Gastrocnemius medialis (tissue), 4 donors: ENCODE results near the gene TNFRSF1A. TPM values are rescaled to one million over a fixed set of nuclear protein-coding genes. Genes with fewer than 3 reads are reported as not detected.

Experiments used
- ATAC-seq, 2 donors: fragments of 150-250 bp; one replicate each; pipeline ENCODE4 v1.9.1; 2016
- DNase-seq, 2 donors: peaks; one replicate each; pipeline ENCODE4 v3.0.0-alpha.2; 2019
- H3K27ac ChIP-seq, 4 donors: fragments of 200-600 bp; sonication (generic); 1 replicate in 1 of 4; 2 replicates in 3 of 4; pipeline ENCODE4 v1.5.1; 2016 to 2018; ENCODE audit warnings: mild to moderate bottlenecking in 2 of 4, moderate library complexity in 1 of 4
- H3K27me3 ChIP-seq, 3 donors: fragments of 200-600 bp; sonication (generic) in 2 of 3; 1 replicate in 1 of 3; 2 replicates in 2 of 3; pipeline versions ENCODE4 v1.5.1 to v1.6.0; 2016 to 2019; ENCODE audit warnings: mild to moderate bottlenecking in 1 of 3, moderate library complexity in 1 of 3
- H3K36me3 ChIP-seq, 2 donors: fragments of 200-600 bp; sonication (generic) in 1 of 2; one replicate each; pipeline ENCODE4 v1.5.1; 2017 to 2018
- H3K4me1 ChIP-seq, 2 donors: fragments of 200-600 bp; sonication (generic) in 1 of 2; one replicate each; pipeline ENCODE4 v1.5.1; 2016 to 2017; ENCODE audit warnings: mild to moderate bottlenecking in 2 of 2
- H3K4me3 ChIP-seq, 4 donors: fragments of 200-600 bp; sonication (generic) in 3 of 4; 1 replicate in 1 of 4; 2 replicates in 3 of 4; pipeline ENCODE4 v1.5.1; 2016 to 2019; ENCODE audit warnings: mild to moderate bottlenecking in 2 of 4
- H3K9me3 ChIP-seq, 3 donors: fragments of 200-600 bp; sonication (generic) in 2 of 3; 1 replicate in 1 of 3; 2 replicates in 2 of 3; pipeline ENCODE4 v1.5.1; 2016 to 2019
- POLR2A ChIP-seq, 2 donors: fragments of 450-650 bp; IDR thresholded peaks; one replicate each; pipeline ENCODE4 v1.6.1; 2017; ENCODE audit warnings: antibody characterized with exemption in 2 of 2, mild to moderate bottlenecking in 2 of 2, moderate library complexity in 2 of 2
- in situ Hi-C, 4 donors: fragments of 200-750 bp; cut with MboI; loops; one replicate each; pipeline versions ENCODE4 v1.15.0 to v1.8.0; 2017; ENCODE audit warnings: low sequenced_read_pairs in 4 of 4
- intact Hi-C: fragments of 100-400 bp; cut with DNase I; formaldehyde crosslinking; loops from one replicate; pipeline ENCODE4 v1.15.1; 2023; ENCODE audit warnings: low total_unique reads
- total RNA-seq, 4 donors: library from RNA; depleted of rRNA; stranded (reverse); fragments of >200 nt; gene quantifications; one replicate each; pipeline versions ENCODE4 v1.1.0 to v1.2.3, GENCODE V29; 2016
- TF ChIP-seq, protein P1 (sequence below), 5 experiments: fragments of 450-650 bp in 3 of 5; fragments of 200-600 bp in 2 of 5; sonication (generic) in 2 of 5; IDR thresholded peaks in 4 of 5; conservative IDR thresholded peaks in 1 of 5; 1 replicate in 4 of 5; 2 replicates in 1 of 5; pipeline ENCODE4 v1.5.1; 2016 to 2019; ENCODE audit warnings: antibody characterized with exemption in 5 of 5, mild to moderate bottlenecking in 3 of 5, moderate library complexity in 3 of 5

TNFRSF1A gene
- total RNA-seq, 4 donors from 2014 or later, result 103 to 220 (median 193) TPM

DNA sequence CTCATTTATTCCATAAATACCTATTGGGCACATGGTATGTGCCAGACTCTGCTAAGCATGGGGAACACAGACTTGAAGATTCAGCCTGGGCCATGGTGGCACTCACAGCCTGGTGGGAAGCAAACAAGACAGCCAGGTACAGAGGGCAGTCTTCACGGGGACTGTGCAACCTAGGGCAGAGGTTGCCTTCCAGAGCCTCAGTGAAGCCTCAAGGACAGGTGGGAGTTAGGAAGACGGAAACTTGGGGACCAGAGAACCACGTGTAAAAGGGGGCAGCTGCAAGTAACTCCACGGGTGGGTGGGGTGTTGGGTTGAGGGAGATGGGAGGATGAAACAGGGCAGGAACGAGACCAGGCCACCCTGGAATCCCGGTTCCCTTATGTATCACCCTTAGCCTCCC, 41.1 kb upstream of the TNFRSF1A start:
- intact Hi-C loops (loop anchor here (1.0 kb wide), 1 partner anchor 25 kb away; no protein-coding TSS in a partner anchor), in situ Hi-C loops (loop anchor here in 2 of 4 donors (10.0 kb wide), 2 partner anchors 48 to 58 kb away; no protein-coding TSS in a partner anchor)
- Histone ChIP-seq H3K27ac (peak overlapping the region; percentile 88 to 99 (median 95)), H3K36me3 (peaks cover 0 to 19% of the 10 kb centered on the region in 2 donors), H3K27me3 (no peaks in the 10 kb centered on the region), H3K9me3 (no peaks in the 10 kb centered on the region), H3K4me3 (peak overlapping the region; percentile 70 to 98 (median 85)), H3K4me1 (peaks cover 26 to 31% of the 10 kb centered on the region in 2 donors)
- ATAC-seq, result no peak
- no peak for DNase-seq
- TF ChIP-seq, protein P1, sequence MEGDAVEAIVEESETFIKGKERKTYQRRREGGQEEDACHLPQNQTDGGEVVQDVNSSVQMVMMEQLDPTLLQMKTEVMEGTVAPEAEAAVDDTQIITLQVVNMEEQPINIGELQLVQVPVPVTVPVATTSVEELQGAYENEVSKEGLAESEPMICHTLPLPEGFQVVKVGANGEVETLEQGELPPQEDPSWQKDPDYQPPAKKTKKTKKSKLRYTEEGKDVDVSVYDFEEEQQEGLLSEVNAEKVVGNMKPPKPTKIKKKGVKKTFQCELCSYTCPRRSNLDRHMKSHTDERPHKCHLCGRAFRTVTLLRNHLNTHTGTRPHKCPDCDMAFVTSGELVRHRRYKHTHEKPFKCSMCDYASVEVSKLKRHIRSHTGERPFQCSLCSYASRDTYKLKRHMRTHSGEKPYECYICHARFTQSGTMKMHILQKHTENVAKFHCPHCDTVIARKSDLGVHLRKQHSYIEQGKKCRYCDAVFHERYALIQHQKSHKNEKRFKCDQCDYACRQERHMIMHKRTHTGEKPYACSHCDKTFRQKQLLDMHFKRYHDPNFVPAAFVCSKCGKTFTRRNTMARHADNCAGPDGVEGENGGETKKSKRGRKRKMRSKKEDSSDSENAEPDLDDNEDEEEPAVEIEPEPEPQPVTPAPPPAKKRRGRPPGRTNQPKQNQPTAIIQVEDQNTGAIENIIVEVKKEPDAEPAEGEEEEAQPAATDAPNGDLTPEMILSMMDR (IDR thresholded peaks at IDR 0.05 in 4 of 5, conservative IDR thresholded peaks at IDR 0.05 in 1 of 5), result no peak
- no peak for TF ChIP-seq POLR2A (IDR thresholded peaks at IDR 0.05)

DNA sequence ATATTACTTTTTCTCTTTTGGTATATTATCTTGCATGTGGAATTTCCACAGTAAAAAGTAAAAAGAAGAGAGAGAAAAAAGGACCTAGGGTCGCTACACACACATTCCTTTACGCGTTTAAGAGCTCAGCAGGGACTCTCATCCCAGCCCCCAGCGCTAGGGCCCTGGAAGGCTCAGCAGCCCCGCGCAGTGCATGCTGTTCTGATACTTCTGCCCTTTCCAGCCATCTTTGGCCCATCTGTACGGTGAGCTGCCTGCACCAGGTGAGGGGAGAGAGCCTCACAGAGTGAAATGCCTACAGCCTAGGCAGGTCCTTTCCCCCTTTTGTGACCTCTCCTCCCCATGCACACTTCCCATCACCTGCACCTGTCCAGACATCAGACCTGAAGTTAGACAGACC, 40.5 kb upstream of the TNFRSF1A start:
- Histone ChIP-seq H3K27me3 (no peaks in the 10 kb centered on the region), H3K9me3 (no peaks in the 10 kb centered on the region), H3K4me1 (peaks cover 32 to 37% of the 10 kb centered on the region in 2 donors), H3K27ac (peak overlapping the region in 2 of 4 donors; percentile 88 to 93), H3K36me3 (peaks cover 0 to 13% of the 10 kb centered on the region in 2 donors), H3K4me3 (no peak overlapping the region)
- intact Hi-C loops, result no loop called here
- TF ChIP-seq, protein P1 (IDR thresholded peaks at IDR 0.05 in 4 of 5, conservative IDR thresholded peaks at IDR 0.05 in 1 of 5), result no peak
- no peak for TF ChIP-seq POLR2A (IDR thresholded peaks at IDR 0.05)
- no peak for ATAC-seq
- in situ Hi-C loops, result loop anchor here in 2 of 4 donors (10.0 kb wide), 2 partner anchors 48 to 58 kb away; no protein-coding TSS in a partner anchor
- DNase-seq, result no peak

DNA sequence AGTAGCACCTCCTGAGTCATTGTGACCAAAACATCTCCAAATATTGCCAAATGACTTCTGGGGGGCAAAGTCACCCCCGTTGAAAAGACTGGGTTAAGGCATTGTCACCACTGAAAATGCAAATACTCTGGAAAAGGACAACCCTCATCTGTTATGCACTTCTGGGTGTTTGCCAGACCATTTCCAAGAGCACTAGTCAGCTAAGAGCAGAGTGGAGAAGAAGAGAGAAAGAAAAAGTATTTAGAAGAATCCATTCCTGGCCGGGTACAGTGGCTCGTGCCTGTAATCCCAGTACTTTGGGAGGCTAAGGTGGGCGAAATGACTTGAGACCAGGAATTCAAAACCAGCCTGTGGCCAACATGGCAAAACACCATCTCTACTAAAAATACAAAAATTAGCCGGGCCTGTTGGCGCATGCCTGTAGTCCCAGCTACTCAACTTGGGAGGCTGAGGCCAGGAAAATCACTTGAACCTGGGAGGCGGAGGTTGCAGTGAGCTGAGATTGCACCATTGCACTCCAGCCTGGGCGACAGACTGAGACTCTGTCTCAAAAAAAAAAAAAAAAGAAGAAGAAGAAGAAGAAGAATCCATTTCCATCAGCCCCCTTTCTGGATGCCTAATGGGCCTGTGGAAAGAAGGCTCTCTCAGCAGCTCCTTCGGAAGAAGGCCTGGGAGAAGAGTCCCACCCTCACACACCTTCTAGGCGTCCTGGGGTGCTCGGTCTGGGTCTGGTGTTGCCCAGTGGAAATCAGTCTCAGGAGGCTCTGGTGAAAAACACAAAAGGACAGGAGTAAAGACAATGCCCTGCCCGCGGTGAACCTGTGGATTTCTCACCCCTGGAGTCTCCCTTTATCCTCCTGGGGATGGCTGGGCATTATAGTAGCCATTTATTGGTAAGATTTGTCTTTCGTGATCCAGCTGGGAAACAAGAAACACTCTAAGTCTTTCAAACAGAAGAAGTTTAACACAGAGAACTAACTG, 38.6 kb upstream of the TNFRSF1A start:
- no peak for ATAC-seq
- no peak overlapping the region for H3K27ac ChIP-seq
- intact Hi-C loops (no loop called here), in situ Hi-C loops (loop anchor here in 2 of 4 donors (10.0 kb wide), 2 partner anchors 46 to 56 kb away; no protein-coding TSS in a partner anchor)
- no peak overlapping the region for H3K4me3 ChIP-seq
- DNase-seq, result no peak
- no peaks in the 10 kb centered on the region for H3K36me3 ChIP-seq
- TF ChIP-seq, protein P1 (IDR thresholded peaks at IDR 0.05 in 4 of 5, conservative IDR thresholded peaks at IDR 0.05 in 1 of 5), result no peak
- TF ChIP-seq POLR2A (IDR thresholded peaks at IDR 0.05), result no peak
- H3K9me3 ChIP-seq, result no peaks in the 10 kb centered on the region
- H3K4me1 ChIP-seq, result peaks cover 44 to 49% of the 10 kb centered on the region in 2 donors
- no peaks in the 10 kb centered on the region for H3K27me3 ChIP-seq

DNA sequence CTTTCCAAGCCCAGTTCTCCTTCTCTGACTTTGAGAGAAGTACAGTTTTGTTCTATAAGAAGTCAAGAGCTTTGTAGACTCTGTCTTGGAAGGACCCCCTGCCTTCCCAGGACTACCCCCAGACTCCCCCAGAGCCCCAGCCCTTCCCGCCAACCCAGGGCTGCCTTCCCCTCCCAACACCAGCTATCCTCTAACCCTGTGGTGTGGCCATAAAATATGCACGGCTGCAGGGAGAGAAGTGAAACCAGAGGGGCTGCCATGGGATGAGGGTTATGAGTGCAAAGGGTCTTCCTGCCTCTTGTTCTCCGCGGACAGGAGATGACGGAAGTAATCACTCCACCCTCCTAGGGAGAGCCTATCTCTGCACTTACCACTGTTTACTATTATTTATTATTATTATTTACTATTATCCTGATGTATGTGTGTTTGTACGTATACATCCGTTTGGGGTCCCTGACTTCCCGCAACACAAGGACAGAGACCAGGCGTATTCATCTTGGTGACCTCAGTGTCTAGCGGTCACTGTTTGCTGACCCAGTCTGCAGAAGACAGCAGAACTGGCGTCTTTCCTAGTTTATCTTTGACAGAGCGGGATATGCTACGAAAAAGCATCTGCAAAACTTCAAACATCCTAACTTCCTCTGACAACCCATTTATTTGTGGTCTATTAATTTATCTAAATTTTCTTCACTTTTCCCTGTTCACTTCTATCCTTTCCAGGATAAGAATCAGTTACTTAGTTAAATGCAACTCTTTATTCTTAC, 37.0 kb upstream of the TNFRSF1A start:
- no peak for ATAC-seq
- H3K4me1 ChIP-seq, result peaks cover 33 to 37% of the 10 kb centered on the region in 2 donors
- intact Hi-C loops, result no loop called here
- no peaks in the 10 kb centered on the region for H3K36me3 ChIP-seq
- DNase-seq, result no peak
- in situ Hi-C loops, result loop anchor here in 2 of 4 donors (5.0 kb wide), 2 partner anchors 42 to 47 kb away; no protein-coding TSS in a partner anchor
- no peaks in the 10 kb centered on the region for H3K9me3 ChIP-seq
- H3K4me3 ChIP-seq, result no peak overlapping the region
- no peak overlapping the region for H3K27ac ChIP-seq
- no peaks in the 10 kb centered on the region for H3K27me3 ChIP-seq
- TF ChIP-seq POLR2A (IDR thresholded peaks at IDR 0.05), result no peak
- TF ChIP-seq, protein P1 (IDR thresholded peaks at IDR 0.05 in 4 of 5, conservative IDR thresholded peaks at IDR 0.05 in 1 of 5), result no peak
